GM21447 (cell line): ENCODE measurements around the gene KRTAP5-11.
"Not testable (repeated sequence)": the region's sequence is repeated elsewhere in the genome, so short reads cannot be mapped to it uniquely, and the experiment has no call there.

Source experiments
- ATAC-seq: cut with Tn5 transposase; IDR thresholded peaks from one replicate; pipeline ENCODE4 v1.9.1; 2021; ENCODE audit not compliant: unreplicated experiment

The KRTAP5-11 gene

GRCh38 chr11:71581826-71582225, 849 bp downstream of the KRTAP5-11 start:
- ATAC-seq: no peak

- no peak for ATAC-seq
These were observed 2.3 kb downstream of the KRTAP5-11 start for GRCh38 chr11:71580057-71581003.

DNA sequence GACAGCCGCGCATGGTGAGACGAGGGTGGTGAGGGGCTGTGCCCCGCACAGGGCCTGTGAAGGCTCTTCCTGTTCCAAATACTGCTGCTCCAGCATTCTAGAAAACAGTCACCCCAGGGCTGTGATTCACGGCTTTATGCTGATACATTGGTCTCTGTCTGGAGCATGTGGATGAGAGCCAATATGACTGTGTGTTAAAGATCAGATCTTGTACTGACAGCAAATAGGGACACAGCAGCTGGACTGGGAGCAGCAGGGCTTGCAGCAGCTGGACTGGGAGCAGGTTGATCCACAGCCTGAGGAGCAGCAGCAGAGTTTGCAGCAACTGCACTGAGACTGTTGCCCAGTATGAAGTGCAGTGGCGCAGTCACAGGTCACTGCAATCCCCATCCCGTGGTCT, 3.2 kb downstream of the KRTAP5-11 start:
- not testable (repeated sequence) for ATAC-seq

DNA sequence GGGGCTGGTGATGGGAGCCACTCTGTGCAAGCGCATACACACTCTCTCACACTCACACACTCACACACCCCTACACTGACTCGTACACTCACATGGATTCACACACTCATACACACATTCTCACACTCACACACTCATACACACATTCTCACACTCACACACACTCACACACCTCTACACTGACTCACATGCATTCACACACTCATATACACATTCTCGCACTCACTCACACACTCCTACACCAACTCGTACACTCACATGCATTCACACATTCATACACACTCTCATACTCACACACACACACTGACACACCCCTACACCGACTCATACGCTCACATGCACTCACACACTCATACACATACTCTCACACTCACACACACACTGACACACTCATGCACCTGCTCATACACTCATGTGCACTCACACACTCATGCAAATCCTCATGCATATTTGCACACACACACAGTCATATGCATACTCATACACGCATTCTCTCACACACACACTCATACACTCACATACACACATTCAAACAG, 5.1 kb downstream of the KRTAP5-11 start:
- no peak for ATAC-seq

DNA sequence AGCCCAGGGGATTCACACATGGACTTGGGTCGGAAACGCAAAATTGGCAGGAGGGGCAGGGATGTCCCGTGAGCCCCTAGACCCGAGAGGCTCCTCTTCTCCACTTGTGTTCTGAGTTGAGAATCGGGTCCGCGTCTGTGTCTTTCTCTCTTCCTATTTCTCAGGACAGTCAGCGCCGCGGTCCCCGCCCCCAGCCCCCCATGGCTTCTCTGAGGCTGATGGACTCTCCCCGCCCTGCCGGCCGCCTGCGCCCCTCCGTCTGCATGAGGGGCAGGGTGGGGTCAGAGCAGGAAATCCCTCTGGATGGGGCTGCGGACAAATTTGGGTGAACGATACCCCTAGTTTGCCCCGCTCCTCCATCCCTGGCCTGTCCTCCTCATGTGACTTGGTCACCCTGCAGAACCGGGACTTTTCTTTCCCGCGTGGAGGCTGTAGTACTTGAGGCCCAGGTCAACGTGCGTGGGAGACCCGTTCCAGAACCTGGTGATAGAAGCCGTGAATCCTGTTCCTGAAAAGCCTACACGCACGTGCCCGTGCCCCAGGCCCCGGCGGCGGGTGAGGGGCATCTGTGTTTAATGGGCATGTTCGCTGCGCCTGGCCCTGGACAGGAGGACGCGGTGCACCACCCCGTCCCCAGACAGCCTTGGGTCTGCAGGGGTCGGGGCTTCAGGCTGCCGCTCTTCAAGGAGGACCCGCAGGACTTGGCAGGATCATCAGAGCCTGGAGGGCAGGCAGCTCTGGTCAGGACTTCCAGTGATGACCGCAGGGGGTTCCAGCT, 5.8 kb downstream of the KRTAP5-11 start:
- not testable (repeated sequence) for ATAC-seq

DNA sequence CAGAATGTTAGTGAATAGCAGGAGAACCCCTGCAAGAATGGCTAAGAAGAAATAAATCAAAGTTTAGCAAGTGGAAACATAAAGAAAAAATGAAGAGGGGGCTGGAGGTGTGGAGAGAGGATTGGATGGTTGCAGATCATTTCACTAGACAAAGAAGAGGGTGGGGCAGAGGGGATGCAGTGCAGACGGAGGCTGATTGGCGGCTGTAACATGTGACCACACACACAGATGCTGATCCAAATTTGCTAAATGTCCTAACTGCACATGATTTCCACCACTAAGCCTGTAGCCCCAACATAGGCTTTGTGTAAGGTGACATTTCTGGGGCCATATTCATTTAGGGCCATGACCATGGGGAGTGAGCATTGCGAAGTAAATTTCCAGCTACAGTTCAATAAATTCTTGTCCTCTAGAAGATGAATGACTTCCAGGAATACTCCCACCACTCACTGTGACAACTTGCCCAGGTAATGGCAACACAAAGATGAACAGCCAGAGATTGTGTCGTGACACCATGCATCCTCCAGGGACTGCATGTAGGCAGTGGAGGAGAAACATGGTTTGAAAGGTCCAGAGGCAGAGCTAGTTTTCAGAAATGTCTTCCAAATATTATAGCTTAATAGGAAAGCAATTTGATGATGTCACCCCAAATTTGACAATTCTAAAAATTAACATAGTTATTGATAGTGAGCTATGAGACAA, 6.8 kb downstream of the KRTAP5-11 start:
- no peak for ATAC-seq

GRCh38 chr11:71574418-71574817, 8.3 kb downstream of the KRTAP5-11 start:
- ATAC-seq: no peak

DNA sequence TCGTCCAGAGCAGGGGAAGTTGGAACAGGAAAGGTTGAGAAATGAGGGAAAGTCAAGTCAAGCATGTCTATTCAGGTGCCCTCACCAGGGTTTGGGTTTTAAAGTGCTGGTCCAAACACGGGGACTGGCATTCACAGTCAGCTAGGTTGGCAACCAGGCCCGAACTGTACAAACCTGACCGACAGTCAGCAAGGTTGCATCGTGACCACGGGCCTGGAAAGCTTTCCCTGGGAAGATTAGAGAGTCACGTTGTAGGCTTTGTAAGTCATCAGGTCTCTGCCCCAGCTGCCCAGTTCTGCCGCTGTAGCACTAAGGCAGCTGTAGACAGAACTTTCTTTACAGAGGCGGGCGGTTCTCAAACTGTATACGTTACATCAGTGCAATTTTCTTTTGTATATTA, 9.9 kb downstream of the KRTAP5-11 start:
- ATAC-seq: no peak

GRCh38 chr11:71571101-71571850, 11.4 kb downstream of the KRTAP5-11 start:
- not testable (repeated sequence) for ATAC-seq

DNA sequence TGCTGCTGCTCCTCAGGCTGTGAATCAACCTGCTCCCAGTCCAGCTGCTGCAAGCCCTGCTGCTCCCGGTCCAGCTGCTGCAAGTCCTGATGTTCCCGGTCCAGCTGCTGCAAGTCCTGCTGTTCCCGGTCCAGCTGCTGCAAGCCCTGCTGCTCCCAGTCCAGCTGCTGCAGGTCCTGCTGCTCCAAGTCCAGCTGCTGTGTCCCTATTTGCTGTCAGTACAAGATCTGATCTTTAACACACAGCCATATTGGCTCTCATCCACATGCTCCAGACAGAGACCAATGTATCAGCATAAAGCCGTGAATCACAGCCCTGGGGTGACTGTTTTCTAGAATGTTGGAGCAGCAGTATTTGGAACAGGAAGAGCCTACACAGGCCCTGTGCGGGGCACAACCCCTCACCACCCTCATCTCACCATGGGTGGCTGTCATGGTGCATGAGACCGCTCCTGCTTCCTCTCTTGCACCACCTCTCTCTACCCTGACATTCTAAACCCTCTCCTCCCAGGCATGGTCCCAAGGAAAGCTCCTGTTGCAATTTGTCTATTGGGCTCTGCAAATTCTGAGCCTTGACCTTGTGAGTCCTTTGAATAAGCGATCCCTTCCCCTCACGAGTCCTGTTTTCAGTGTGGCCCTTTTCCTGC, 13.8 kb downstream of the KRTAP5-11 start:
- no peak for ATAC-seq

- ATAC-seq: not testable (repeated sequence)
These were observed 15.0 kb downstream of the KRTAP5-11 start for GRCh38 chr11:71567633-71568032.

DNA sequence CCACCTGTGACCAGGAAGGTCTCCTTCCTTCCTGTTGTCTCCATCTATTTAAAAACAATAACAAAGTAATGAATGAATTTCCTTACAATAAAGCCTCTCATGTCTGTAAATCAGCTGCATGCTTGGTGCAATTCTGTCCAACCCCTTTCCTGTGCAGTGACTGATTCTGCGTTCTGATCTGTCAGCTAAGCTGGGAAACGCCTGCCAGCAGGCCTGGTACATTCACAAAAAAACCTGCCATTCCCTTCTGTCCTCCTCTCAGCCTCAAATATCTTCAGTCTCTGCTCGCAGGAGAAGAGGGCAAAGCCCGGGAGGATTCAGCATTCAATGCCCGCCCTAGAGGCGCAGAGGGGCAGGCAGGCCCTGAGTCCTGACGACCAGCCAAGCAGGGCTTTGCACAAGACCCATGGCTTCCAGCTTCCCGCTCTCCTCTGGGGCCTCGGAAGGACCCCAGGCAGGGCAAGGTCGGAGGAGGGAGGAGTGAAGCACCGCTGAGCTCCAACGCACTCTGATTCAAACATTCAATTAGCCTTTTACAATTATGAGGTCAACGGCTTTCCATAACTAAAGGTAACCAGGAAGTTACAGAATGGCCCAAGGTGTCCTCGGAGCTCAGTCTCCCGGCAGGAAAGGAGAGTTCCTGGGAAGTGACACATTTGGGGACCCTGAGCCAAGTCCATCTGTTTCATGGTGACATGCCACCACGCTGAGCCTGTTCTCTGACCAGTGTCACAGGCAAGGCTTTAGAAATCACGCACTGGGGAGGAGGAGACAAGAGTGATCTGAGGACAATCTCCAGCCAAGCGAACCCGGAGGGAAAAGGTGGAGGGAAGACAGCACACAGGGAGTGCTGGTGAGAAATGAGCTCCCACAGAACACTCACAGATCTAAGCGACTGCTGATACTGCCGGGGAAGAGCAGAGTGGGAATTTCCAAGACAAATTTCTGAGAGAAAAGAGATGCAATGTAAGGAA, 15.8 kb downstream of the KRTAP5-11 start:
- not testable (repeated sequence) for ATAC-seq

GRCh38 chr11:71566081-71566620, 16.5 kb downstream of the KRTAP5-11 start:
- ATAC-seq: no peak

GRCh38 chr11:71565263-71565662, 17.4 kb downstream of the KRTAP5-11 start, which contains the start of gene KRTAP5-10:
TSS of gene KRTAP5-10 (plus strand) at chr11:71565563. CDS start at chr11:71565588, 25 bp downstream.
- ATAC-seq: no peak

GRCh38 chr11:71564430-71564829, 18.2 kb downstream of the KRTAP5-11 start:
- ATAC-seq: no peak

DNA sequence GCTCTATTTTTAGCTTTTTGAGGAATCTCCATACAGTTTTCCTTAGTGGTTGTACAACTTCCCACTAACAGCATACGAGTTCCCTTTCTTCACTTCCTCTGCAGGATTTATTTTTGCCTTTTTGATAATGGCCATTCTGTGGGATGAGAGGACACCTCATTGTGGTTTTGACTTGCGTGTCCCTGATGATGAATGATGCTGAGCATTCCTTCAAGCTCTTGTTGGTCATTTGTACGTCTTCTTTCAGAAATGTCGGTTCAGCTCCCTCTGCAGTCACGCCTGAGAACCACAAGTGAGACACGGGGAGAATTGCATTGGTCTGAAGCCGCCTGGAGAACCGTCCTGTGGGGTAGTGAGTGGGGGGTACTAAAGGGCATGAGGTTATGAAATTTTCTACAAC, 19.3 kb downstream of the KRTAP5-11 start:
- ATAC-seq: no peak

GRCh38 chr11:71562120-71562519, 20.6 kb downstream of the KRTAP5-11 start:
- ATAC-seq: no peak

DNA sequence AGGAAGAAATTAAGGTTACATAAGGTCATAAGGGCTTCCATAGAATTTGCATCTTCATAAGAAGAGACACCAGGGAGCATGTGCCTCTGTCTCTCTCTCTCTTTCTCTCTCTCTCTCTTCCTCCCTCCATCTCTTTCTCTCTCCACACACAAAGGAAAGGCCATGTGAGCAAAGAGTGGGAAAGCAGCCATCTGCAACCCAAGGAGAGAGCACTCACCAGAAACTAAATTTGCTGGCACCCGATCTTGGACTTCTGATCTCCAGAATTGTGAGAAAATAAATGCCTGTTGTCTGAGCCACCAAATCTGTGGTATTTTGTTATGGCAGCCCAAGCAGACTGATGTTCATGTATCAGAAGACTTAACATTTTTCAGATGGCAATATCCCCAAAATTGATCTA, 23.7 kb downstream of the KRTAP5-11 start:
- ATAC-seq: no peak
